Bronchial epithelial cell (primary cell): ENCODE results near the gene SPC24. TPM values are rescaled to one million over a fixed set of nuclear protein-coding genes. Genes with fewer than 3 reads are reported as not detected.
"Not testable (repeated sequence)": the region's sequence is repeated elsewhere in the genome, so short reads cannot be mapped to it uniquely, and the experiment has no call there.

Source experiments
- DNase-seq: peaks from one replicate; pipeline ENCODE4 v3.0.0-alpha.2; 2010; ENCODE audit warnings: low read depth
- FAIRE-seq: peaks from 2 replicates; lab custom pipeline; 2011; peaks lifted over from hg19 to GRCh38; lab: Jason Lieb, UNC
- H3K27me3 ChIP-seq: 2 replicates; pipeline ENCODE4 v1.5.1; 2011; ENCODE audit warnings: low read length; ENCODE audit not compliant: control insufficient read depth, insufficient read depth
- H3K36me3 ChIP-seq: 2 replicates; pipeline ENCODE4 v1.5.1; 2011; ENCODE audit warnings: low read length; ENCODE audit not compliant: control insufficient read depth, insufficient read depth
- H3K4me3 ChIP-seq: 2 replicates; pipeline ENCODE4 v1.5.1; 2011; ENCODE audit warnings: mild to moderate bottlenecking, low read depth, low read length, control low read depth
- total RNA-seq: library from RNA; depleted of rRNA; stranded (reverse); fragments of >200 nt; gene quantifications from 2 replicates; pipeline ENCODE4 v1.2.1, GENCODE V29; 2014
- TF ChIP-seq, protein P1 (sequence below): IDR thresholded peaks from 2 replicates; pipeline ENCODE4 v1.5.1; 2011; ENCODE audit warnings: mild to moderate bottlenecking, moderate library complexity, low read length, control low read depth, inconsistent platforms; ENCODE audit not compliant: insufficient read depth, severe bottlenecking

Gene SPC24
- total RNA-seq, 1 donor from 2014 or later = 1.6 TPM

- Histone ChIP-seq H3K4me3 (no peak overlapping the region), H3K27me3 (no peaks in the 10 kb centered on the region), H3K36me3 (peaks cover 6% of the 10 kb centered on the region)
- TF ChIP-seq, protein P1, sequence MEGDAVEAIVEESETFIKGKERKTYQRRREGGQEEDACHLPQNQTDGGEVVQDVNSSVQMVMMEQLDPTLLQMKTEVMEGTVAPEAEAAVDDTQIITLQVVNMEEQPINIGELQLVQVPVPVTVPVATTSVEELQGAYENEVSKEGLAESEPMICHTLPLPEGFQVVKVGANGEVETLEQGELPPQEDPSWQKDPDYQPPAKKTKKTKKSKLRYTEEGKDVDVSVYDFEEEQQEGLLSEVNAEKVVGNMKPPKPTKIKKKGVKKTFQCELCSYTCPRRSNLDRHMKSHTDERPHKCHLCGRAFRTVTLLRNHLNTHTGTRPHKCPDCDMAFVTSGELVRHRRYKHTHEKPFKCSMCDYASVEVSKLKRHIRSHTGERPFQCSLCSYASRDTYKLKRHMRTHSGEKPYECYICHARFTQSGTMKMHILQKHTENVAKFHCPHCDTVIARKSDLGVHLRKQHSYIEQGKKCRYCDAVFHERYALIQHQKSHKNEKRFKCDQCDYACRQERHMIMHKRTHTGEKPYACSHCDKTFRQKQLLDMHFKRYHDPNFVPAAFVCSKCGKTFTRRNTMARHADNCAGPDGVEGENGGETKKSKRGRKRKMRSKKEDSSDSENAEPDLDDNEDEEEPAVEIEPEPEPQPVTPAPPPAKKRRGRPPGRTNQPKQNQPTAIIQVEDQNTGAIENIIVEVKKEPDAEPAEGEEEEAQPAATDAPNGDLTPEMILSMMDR = no peak
- DNase-seq = no peak
- no peak for FAIRE-seq
These were observed 19.0 kb downstream of the SPC24 start for GRCh38 chr19:11136400-11137101.

DNA sequence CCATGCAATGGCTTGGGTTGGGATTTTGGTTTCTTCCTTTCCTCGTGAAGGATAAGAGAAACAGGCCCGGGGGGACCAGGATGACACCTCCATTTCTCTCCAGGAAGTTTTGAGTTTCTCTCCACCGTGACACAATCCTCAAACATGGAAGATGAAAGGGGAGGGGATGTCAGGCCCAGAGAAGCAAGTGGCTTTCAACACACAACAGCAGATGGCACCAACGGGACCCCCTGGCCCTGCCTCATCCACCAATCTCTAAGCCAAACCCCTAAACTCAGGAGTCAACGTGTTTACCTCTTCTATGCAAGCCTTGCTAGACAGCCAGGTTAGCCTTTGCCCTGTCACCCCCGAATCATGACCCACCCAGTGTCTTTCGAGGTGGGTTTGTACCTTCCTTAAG, 24.1 kb downstream of the SPC24 start:
- no peak for FAIRE-seq
- H3K4me3 ChIP-seq = no peak overlapping the region
- DNase-seq = no peak
- H3K36me3 ChIP-seq = peaks cover 39% of the 10 kb centered on the region
- no peaks in the 10 kb centered on the region for H3K27me3 ChIP-seq
- TF ChIP-seq, protein P1 = no peak

DNA sequence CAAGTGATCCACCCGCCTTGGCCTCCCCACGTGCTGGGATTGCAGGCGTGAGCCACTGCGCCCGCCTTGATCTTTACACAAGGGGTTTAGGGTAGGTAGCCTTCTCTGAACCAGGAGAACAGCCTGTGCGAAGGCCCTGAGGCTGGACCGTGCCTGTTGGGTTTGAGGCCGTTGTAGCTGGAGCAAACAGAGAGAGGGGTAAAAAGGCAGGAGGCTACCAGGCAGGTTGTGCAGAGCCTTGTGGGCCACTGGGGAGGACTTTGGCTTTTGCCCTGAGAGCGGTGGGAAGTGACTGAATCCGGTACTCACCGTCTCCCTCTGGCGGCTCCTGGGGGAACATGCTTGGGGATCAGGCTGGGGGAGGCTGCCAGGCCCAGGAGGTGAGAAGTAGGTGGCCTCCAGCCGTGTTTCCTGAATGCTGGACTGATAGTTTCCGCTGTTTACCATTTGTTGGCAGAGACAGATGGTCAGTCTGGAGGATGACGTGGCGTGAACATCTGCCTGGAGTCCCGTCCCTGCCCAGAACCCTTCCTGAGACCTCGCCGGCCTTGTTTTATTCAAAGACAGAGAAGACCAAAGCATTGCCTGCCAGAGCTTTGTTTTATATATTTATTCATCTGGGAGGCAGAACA, 24.6 kb downstream of the SPC24 start:
- Histone ChIP-seq H3K36me3 (peaks cover 42% of the 10 kb centered on the region), H3K27me3 (no peaks in the 10 kb centered on the region), H3K4me3 (no peak overlapping the region)
- FAIRE-seq = no peak
- DNase-seq = no peak
- TF ChIP-seq, protein P1 = peak; percentile 83

DNA sequence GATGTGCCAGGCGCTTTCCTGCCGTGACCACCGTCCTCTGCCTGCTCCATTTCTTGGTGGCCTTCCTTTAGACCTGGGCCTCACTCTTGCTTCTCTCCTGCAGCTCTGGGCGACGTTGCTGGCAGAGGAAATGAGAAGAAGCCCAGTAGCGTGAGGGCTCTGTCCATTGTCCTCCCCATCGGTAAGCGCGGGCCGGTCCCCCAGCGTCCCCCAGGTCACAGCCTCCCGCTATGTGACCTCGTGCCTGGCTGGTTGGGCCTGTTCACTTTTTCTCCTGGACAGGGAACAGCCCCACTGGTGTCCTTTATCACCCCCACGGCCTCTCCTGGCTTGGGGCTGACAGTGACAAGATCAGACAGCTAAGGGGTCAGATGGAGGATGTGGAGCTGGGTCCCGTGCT, 27.7 kb downstream of the SPC24 start:
- no peaks in the 10 kb centered on the region for H3K27me3 ChIP-seq
- FAIRE-seq (no peak), DNase-seq (no peak)
- peaks cover 56% of the 10 kb centered on the region for H3K36me3 ChIP-seq
- H3K4me3 ChIP-seq = no peak overlapping the region
- TF ChIP-seq, protein P1 = no peak

DNA sequence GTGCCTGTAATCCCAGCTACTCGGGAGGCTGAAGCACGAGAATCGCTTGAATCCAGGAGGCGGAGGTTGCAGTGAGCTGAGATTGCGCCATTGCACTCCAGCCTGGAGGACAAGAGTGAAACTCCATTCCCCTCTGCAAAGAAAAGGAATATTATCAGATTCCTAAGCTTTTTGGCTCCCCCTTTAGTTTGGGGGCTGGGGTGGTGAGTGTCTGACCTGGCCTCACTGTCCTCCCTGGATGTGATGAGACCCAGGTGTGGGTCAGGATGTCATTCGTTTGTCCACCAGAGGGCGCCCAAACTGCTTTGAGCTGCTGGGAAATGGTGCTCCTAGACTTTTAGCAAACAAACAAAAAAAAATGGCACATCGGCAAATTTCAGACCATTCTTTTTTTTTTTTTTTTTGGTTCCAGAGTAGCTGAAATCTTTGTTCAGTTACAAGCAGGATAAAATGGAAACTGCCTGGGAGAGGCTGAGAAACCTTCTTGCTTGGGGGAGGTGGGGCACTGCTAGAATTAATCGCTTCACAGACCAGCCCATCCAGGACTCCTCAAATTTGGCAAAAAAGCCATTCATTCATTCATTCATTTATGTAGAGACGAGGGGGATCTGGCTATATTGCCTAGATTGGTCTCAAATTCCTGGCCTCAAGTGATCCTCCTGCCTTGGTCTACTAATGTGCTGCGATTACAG, 29.4 kb downstream of the SPC24 start:
- TF ChIP-seq, protein P1 = peak; percentile 71
- DNase-seq (no peak), FAIRE-seq (no peak)
- Histone ChIP-seq H3K36me3 (peaks cover 47% of the 10 kb centered on the region), H3K27me3 (no peaks in the 10 kb centered on the region), H3K4me3 (no peak overlapping the region)

- not testable (repeated sequence) for H3K27me3 ChIP-seq, FAIRE-seq, DNase-seq, H3K4me3 ChIP-seq
- H3K36me3 ChIP-seq = peaks cover 47% of the 10 kb centered on the region
These were observed 31.4 kb downstream of the SPC24 start for GRCh38 chr19:11124157-11124556.
